ENCODE results near the gene TOMM34. TPM values are rescaled to one million over a fixed set of nuclear protein-coding genes. Genes with fewer than 3 reads are reported as not detected.

TOMM34 gene
- total RNA-seq, 1 donor: 16.3 TPM

DNA sequence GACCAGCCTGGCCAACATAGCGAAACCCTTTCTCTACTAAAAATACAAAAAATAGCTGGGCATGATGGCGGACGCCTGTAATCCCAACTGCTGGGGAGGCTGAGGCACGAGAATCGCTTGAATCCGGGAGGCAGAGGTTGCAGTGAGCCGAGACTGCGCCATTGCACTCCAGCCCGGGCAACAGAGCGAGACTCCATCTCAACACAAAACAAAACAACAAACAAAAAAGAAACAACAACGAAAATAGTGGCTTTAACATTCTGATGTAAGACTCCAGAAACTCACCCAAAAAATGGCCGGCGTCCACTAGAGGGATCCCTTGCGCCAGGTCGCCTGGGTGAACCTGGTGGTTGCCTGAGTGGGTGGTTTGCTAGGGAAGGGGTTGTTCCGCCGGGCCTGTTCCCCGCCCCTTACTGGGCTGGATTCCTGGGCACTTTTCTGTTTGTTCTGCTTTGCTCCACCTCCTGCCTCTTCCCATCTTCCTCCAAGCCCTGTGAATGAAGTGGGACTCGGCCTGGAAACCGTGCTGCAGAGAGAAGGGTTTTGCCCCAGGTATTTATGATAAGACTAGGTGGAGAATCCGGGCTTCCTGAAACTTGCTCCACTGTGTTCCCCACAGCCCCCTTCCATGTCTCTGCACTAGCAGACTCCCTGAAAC is 48.8 kb downstream of the TOMM34 start:
- H2AFZ ChIP-seq (ENCODE audit: low read length): no peak overlapping the region
- H4K20me1 ChIP-seq (ENCODE audit: insufficient read depth, low read length): no peaks in the 10 kb centered on the region
- H3K9me3 ChIP-seq (ENCODE audit: low read depth, low read length): no peaks in the 10 kb centered on the region
- H3K4me2 ChIP-seq (ENCODE audit: insufficient read depth, low read length): no peak overlapping the region
- TF ChIP-seq, protein P1, sequence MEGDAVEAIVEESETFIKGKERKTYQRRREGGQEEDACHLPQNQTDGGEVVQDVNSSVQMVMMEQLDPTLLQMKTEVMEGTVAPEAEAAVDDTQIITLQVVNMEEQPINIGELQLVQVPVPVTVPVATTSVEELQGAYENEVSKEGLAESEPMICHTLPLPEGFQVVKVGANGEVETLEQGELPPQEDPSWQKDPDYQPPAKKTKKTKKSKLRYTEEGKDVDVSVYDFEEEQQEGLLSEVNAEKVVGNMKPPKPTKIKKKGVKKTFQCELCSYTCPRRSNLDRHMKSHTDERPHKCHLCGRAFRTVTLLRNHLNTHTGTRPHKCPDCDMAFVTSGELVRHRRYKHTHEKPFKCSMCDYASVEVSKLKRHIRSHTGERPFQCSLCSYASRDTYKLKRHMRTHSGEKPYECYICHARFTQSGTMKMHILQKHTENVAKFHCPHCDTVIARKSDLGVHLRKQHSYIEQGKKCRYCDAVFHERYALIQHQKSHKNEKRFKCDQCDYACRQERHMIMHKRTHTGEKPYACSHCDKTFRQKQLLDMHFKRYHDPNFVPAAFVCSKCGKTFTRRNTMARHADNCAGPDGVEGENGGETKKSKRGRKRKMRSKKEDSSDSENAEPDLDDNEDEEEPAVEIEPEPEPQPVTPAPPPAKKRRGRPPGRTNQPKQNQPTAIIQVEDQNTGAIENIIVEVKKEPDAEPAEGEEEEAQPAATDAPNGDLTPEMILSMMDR (IDR thresholded peaks at IDR 0.05; ENCODE audit: extremely low read depth, low read depth, low read length): peak; percentile 47
- H3K36me3 ChIP-seq (ENCODE audit: insufficient read depth, low read length): peaks cover 32% of the 10 kb centered on the region
- no peaks in the 10 kb centered on the region for H3K4me1 ChIP-seq (ENCODE audit: insufficient read depth, low read length)
- H3K79me2 ChIP-seq (ENCODE audit: insufficient read depth, low read length): peaks cover 4% of the 10 kb centered on the region
- no peak overlapping the region for H3K4me3 ChIP-seq (ENCODE audit: insufficient read depth, low read length)
- DNase-seq (ENCODE audit: insufficient read length, low spot score, missing footprints): no peak
- no peak overlapping the region for H3K27ac ChIP-seq (ENCODE audit: low read depth, low read length)
- H3K27me3 ChIP-seq (ENCODE audit: insufficient read depth, low read length): no peaks in the 10 kb centered on the region

DNA sequence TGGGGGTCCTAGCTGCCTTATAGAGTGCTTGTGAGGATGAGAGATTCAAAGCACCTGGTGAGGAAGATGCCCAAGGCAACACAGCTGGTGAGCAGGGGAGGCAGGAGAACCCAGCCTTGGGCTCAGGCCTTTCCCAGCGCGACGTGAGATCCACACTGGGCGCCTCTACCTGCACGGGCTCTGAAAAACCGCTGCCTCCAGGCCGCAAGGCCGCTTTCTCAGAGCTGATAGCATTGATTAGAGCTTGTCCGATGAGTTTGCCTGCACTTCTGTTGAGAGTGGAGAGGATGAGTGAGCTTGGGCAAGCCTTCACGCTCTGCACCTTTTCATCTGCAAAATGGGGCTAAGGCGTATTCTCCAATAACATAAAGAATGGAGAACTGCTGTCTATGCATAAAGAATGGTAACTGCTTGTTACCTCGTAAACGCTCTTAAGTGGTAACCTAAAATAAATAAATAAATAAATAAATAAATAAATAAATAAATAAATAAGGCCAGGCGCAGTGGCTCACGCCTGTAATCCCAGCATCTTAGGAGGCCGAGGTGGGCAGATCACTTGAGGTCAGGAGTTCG is 49.4 kb downstream of the TOMM34 start:
- Histone ChIP-seq H3K9me3 (ENCODE audit: low read depth, low read length) (no peaks in the 10 kb centered on the region), H4K20me1 (ENCODE audit: insufficient read depth, low read length) (no peaks in the 10 kb centered on the region), H3K27me3 (ENCODE audit: insufficient read depth, low read length) (no peaks in the 10 kb centered on the region), H3K79me2 (ENCODE audit: insufficient read depth, low read length) (peaks cover 8% of the 10 kb centered on the region), H3K36me3 (ENCODE audit: insufficient read depth, low read length) (peaks cover 39% of the 10 kb centered on the region), H3K4me2 (ENCODE audit: insufficient read depth, low read length) (peak overlapping the region; percentile 90), H3K27ac (ENCODE audit: low read depth, low read length) (no peak overlapping the region), H3K4me1 (ENCODE audit: insufficient read depth, low read length) (no peaks in the 10 kb centered on the region), H2AFZ (ENCODE audit: low read length) (peak overlapping the region; percentile 58), H3K4me3 (ENCODE audit: insufficient read depth, low read length) (peak overlapping the region; percentile 82)
- DNase-seq (ENCODE audit: insufficient read length, low spot score, missing footprints): no peak
- TF ChIP-seq, protein P1 (IDR thresholded peaks at IDR 0.05; ENCODE audit: extremely low read depth, low read depth, low read length): no peak

DNA sequence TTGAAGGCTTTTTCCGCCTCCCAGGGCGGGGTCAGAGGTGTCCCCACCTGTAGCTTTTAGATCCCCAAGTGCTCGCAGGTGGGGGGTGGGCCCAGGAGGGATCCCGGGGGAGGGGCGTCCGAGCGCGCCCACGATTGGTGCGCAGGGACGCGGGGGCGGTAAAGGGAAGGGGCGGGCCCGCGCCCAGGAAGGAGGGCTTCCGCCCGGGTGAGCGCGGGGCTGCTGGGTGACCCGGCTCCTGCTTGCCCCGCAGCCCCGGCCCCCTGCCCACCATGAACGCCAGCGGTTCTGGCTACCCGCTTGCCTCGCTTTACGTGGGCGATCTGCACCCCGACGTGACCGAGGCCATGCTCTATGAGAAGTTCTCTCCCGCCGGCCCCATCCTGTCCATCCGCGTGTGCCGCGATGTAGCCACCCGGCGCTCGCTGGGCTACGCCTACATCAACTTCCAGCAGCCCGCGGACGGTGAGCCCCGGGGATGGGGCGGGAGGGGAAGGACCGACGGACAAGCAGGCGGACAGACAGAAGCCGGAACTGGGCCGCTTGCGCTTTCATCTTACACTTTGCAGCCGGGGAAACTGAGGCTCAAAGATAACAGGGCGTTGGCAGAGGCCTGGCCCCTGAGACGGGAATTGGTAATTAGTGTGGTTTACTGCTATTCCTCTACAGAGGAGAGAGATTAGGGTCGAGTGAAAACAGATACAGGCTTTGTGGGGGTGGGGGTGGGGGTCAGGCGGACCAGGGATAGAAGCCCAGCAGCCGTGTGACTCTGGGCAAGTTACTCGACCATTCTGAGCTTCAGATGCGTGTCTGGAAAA is 50.1 kb downstream of the TOMM34 start, which contains the start of gene PABPC1L:
TSS of gene PABPC1L (plus strand) at position 189 of the 818 bp plus-strand sequence. CDS start at position 273, 84 bp downstream.
- TF ChIP-seq, protein P1 (IDR thresholded peaks at IDR 0.05; ENCODE audit: extremely low read depth, low read depth, low read length): no peak
- Histone ChIP-seq H3K36me3 (ENCODE audit: insufficient read depth, low read length) (peaks cover 45% of the 10 kb centered on the region), H3K79me2 (ENCODE audit: insufficient read depth, low read length) (peaks cover 13% of the 10 kb centered on the region), H3K27ac (ENCODE audit: low read depth, low read length) (peak within 1 kb of the TSS; percentile 17), H4K20me1 (ENCODE audit: insufficient read depth, low read length) (no peaks in the 10 kb centered on the region), H3K4me2 (ENCODE audit: insufficient read depth, low read length) (peak within 1 kb of the TSS; percentile 90), H3K9me3 (ENCODE audit: low read depth, low read length) (no peaks in the 10 kb centered on the region), H3K4me3 (ENCODE audit: insufficient read depth, low read length) (peak within 1 kb of the TSS; percentile 82), H3K4me1 (ENCODE audit: insufficient read depth, low read length) (no peaks in the 10 kb centered on the region), H3K27me3 (ENCODE audit: insufficient read depth, low read length) (no peaks in the 10 kb centered on the region), H2AFZ (ENCODE audit: low read length) (peak within 1 kb of the TSS; percentile 58)
- DNase-seq (ENCODE audit: insufficient read length, low spot score, missing footprints): peak; percentile 95
